GM12878 (cell line): Measurements from ENCODE around the gene ANKRD24. TPM values are rescaled to one million over a fixed set of nuclear protein-coding genes. Genes with fewer than 3 reads are reported as not detected.
A peak's percentile ranks its signal among the peaks of the same experiment; 100 is the strongest.

ENCODE experiments used
- ATAC-seq: fragments of 200-7000 bp; cut with Tn5 transposase; 3 replicates; pipeline ENCODE4 v1.9.1; 2020; ENCODE audit warnings: mild to moderate bottlenecking, moderate library complexity
- BruUV-seq: library from RNA; stranded (reverse); fragments of 400-500 nt; replicated peaks from 2 replicates; lab custom pipeline; 2021; lab: Mats Ljungman, UMichigan
- CTCF ChIA-PET: fragments of 300-600 bp; sonication (Branson Sonifier 250); formaldehyde crosslinking; extraction: SDS; loops from one replicate; lab custom pipeline; 2021; ENCODE audit warnings: inconsistent platforms; lab: Yijun Ruan, JAX
- POLR2A ChIA-PET: fragments of 350-600 bp; formaldehyde crosslinking; extraction: SDS; loops from one replicate; lab custom pipeline; 2021; ENCODE audit warnings: inconsistent platforms; lab: Charles Lee
- RAD21 ChIA-PET: fragments of 300-600 bp; sonication (Branson Sonifier 250); formaldehyde crosslinking; loops from one replicate; lab custom pipeline; 2023; ENCODE audit warnings: antibody characterized with exemption; ENCODE audit not compliant: unreplicated experiment; lab: Charles Lee
- SMC1A ChIA-PET: fragments of 300-600 bp; sonication (Branson Sonifier 250); formaldehyde crosslinking; loops from one replicate; lab custom pipeline; 2023; ENCODE audit not compliant: unreplicated experiment, uncharacterized antibody; lab: Charles Lee
- DNase-seq: peaks from one replicate; pipeline ENCODE4 v3.0.0-alpha.2; 2011; ENCODE audit warnings: low read depth, low spot score
- FAIRE-seq: peaks from 3 replicates; lab custom pipeline; 2011; peaks lifted over from hg19 to GRCh38; lab: Jason Lieb, UNC
- H2AFZ ChIP-seq: 2 replicates; pipeline ENCODE4 v1.6.0; 2011; ENCODE audit warnings: low read depth, low read length, control low read depth; ENCODE audit not compliant: control insufficient read depth
- H3K27ac ChIP-seq: 2 replicates; pipeline ENCODE4 v1.5.1; 2011; ENCODE audit warnings: control low read depth; ENCODE audit not compliant: control insufficient read depth, insufficient read depth
- H3K27me3 ChIP-seq, 2 experiments: replicated peaks in 1 of 2; 2 replicates each; pipeline versions ENCODE4 v1.6.0 to v1.6.1; 2011; ENCODE audit warnings: low read length in 1 of 2; ENCODE audit not compliant: control insufficient read depth in 2 of 2, insufficient read depth in 2 of 2
- H3K36me3 ChIP-seq, 2 experiments: 2 replicates each; pipeline ENCODE4 v1.5.1; 2011; ENCODE audit warnings: low read length in 1 of 2; ENCODE audit not compliant: control insufficient read depth in 2 of 2, insufficient read depth in 2 of 2
- H3K4me1 ChIP-seq: 2 replicates; pipeline ENCODE4 v1.6.1; 2011; ENCODE audit warnings: mild to moderate bottlenecking, low read length, moderate library complexity, mixed read lengths; ENCODE audit not compliant: control insufficient read depth, insufficient read depth
- H3K4me2 ChIP-seq: 2 replicates; pipeline ENCODE4 v1.6.0; 2011; ENCODE audit warnings: control low read depth; ENCODE audit not compliant: control insufficient read depth, insufficient read depth
- H3K4me3 ChIP-seq: fragments of 200-600 bp; sonication (generic); 2 replicates; pipeline ENCODE4 v1.5.1; 2016
- H3K79me2 ChIP-seq: 2 replicates; pipeline ENCODE4 v1.6.0; 2011; ENCODE audit warnings: low read length; ENCODE audit not compliant: control insufficient read depth, insufficient read depth
- H3K9ac ChIP-seq: 2 replicates; pipeline ENCODE4 v1.8.0; 2011; ENCODE audit warnings: low read length, control low read depth, mixed read lengths; ENCODE audit not compliant: control insufficient read depth, insufficient read depth
- H3K9me3 ChIP-seq: replicated peaks from 3 replicates; pipeline ENCODE4 v1.5.1; 2011; ENCODE audit warnings: mild to moderate bottlenecking, low read length; ENCODE audit not compliant: control insufficient read depth, insufficient read depth
- H4K20me1 ChIP-seq: 2 replicates; pipeline ENCODE4 v1.6.0; 2011; ENCODE audit not compliant: control insufficient read depth, insufficient read depth
- EED ChIP-seq: sonication (generic); IDR thresholded peaks from 2 replicates; pipeline ENCODE4 v1.6.1; 2016; ENCODE audit warnings: antibody characterized with exemption, low read depth
- HCFC1 ChIP-seq: fragments of 150-350 bp; IDR thresholded peaks from 2 replicates; pipeline ENCODE4 v1.6.1; 2014; ENCODE audit warnings: low read length
- MLLT1 ChIP-seq: fragments of 450-650 bp; IDR thresholded peaks from 2 replicates; pipeline ENCODE4 v1.6.1; 2016; ENCODE audit warnings: mild to moderate bottlenecking
- PAX5 ChIP-seq: IDR thresholded peaks from 2 replicates; pipeline ENCODE4 v1.6.1; 2011; ENCODE audit warnings: low read depth, low read length, borderline replicate concordance
- PML ChIP-seq: IDR thresholded peaks from 2 replicates; pipeline ENCODE4 v1.6.1; 2012; ENCODE audit warnings: low read length, inconsistent platforms
- SPI1 ChIP-seq: IDR thresholded peaks from 2 replicates; pipeline ENCODE4 v1.6.1; 2011; ENCODE audit warnings: low read depth, mild to moderate bottlenecking, low read length, moderate library complexity, borderline replicate concordance; ENCODE audit not compliant: insufficient read depth
- WGBS: methylation state at CpG from one replicate; pipeline ENCODE4 v1.1.6; 2016; ENCODE audit warnings: low lambda C conversion rate; ENCODE audit not compliant: insufficient replicate concordance, insufficient coverage; ENCODE audit errors: missing lambda C conversion rate; 5-methylcytosine and 5-hydroxymethylcytosine counted together
- in situ Hi-C: fragments of 300-500 bp; cut with MboI; formaldehyde crosslinking; loops from 9 replicates; pipeline ENCODE4 v1.14.3; 2018; ENCODE audit warnings: mixed read lengths
- intact Hi-C: fragments of 100-400 bp; cut with micrococcal nuclease; formaldehyde crosslinking; loops from one replicate; pipeline ENCODE4 v1.14.2; 2022; ENCODE audit not compliant: unreplicated experiment
- polyA plus RNA-seq, 11 experiments: library from polyadenylated mRNA; depleted of rRNA in 4 of 11; unstranded in 6 of 11; stranded (reverse) in 5 of 11; fragments of >200 nt; fragmentation: Nextera tagmentation in 4 of 11; fragmentation: Illumina TruSeq in 1 of 11; extraction: Ambion mirVana in 4 of 11; extraction: Trizol in 1 of 11; gene quantifications; 1 replicate in 1 of 11; 2 replicates in 10 of 11; pipeline versions ENCODE4 v1.2.1 to v1.2.3, GENCODE V29; 2011 to 2016; ENCODE audit warnings: inconsistent platforms in 2 of 11, missing spikeins in 2 of 11, low read depth in 1 of 11
- total RNA-seq, 4 experiments: library from RNA; depleted of rRNA in 3 of 4; stranded (reverse); fragments of >200 nt in 3 of 4; fragmentation: Illumina TruSeq in 1 of 4; extraction: Trizol in 1 of 4; gene quantifications; 2 replicates each; pipeline versions ENCODE4 v1.2.1 to v1.2.3, GENCODE V29; 2013 to 2021

ANKRD24 gene
- total and polyA plus RNA-seq, 10 of the 15 experiments (the other 5 are each of a cell fraction or from before 2014, with no cell fraction given), result 0.02 to 0.59 (median 0.35) TPM; not detected in 1

DNA sequence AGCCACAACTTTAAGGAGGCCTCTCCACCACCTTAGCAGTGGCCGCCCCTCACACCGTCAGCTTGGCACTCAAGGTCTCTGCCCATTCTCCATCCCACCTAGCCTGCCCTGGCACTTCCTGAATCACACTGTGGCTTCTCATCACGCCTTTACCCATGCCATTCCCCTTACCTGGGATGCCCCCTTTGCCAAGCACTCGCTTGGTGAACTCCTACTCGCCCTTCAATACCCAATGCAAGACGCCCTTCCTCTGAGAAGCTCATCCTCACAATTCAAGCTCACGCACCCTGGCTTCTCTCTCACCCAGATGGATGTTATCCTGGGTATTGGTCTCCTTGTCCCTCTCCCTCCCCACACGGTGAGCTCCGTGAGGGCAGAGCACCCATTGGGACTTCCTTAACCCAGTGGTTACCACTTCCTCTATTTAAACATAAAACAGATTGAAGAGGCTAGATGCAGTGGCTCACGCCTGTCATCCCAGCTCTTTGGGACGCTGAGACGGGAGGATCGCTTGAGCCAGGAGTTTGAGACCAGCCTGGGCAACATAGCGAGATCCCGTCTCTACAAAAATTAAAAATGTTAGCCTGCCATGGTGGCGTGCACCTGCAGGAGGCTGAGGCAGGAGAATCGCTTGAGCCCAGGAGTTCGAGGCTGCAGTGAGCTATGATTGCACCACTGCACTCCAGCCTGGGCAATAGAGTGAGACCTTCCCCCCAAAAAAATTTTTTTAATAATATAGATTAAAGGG lies 83.9 kb downstream of the ANKRD24 start:
- Histone ChIP-seq H3K27me3 (no peaks in the 10 kb centered on the region), H2AFZ (no peak overlapping the region), H3K27ac (no peak overlapping the region), H3K9ac (no peak overlapping the region), H3K4me2 (no peak overlapping the region), H3K4me1 (no peaks in the 10 kb centered on the region; the same call in 1 of the 2 replicates), H3K36me3 (peaks cover 18 to 20% of the 10 kb centered on the region in 2 experiments), H3K9me3 (no peaks in the 10 kb centered on the region; the same call in 2 of the 3 replicates), H3K4me3 (no peak overlapping the region), H3K79me2 (no peaks in the 10 kb centered on the region), H4K20me1 (no peaks in the 10 kb centered on the region)
- ChIA-PET POLR2A (interaction anchor here (0.6 to 0.7 kb wide), 3 partner anchors 52 to 523 kb away, joined by 3 to 7 read pairs (median 3); no protein-coding TSS in a partner anchor), RAD21 (interaction anchor here (0.9 to 2.8 kb wide), 7 partner anchors 77 to 260 kb away, joined by 3 to 10 read pairs (median 5); partner anchors contain the start of genes CHAF1A and MPND), SMC1A (interaction anchor here (0.6 to 2.6 kb wide), 6 partner anchors 32 to 259 kb away, joined by 3 to 12 read pairs (median 4); no protein-coding TSS in a partner anchor), CTCF (interaction anchor here (0.6 to 5.4 kb wide), 33 partner anchors 9 to 258 kb away, joined by 3 to 78 read pairs (median 4); partner anchors contain the start of genes CHAF1A, EBI3, HDGFL2 and MPND)
- DNase-seq (no peak), ATAC-seq (no peak), FAIRE-seq (no peak)
- WGBS, result 86% methylated on average over 18 of the region's 18 CpGs
- in situ Hi-C loops, result loop anchor here (5.0 kb wide), 1 partner anchor 86 kb away; no protein-coding TSS in a partner anchor
- no TSS peak for BruUV-seq
- intact Hi-C loops, result loop anchor here (2.0 to 5.0 kb wide), 2 partner anchors 136 to 258 kb away; partner anchors contain the start of genes CHAF1A and SH3GL1
- no peak for TF ChIP-seq PML
- no peak for TF ChIP-seq MLLT1
- peak; percentile 49; the same call in 1 of the 2 replicates for TF ChIP-seq SPI1
- no peak for TF ChIP-seq HCFC1
- TF ChIP-seq PAX5, result no peak
- no peak for TF ChIP-seq EED
